Measurements from ENCODE around the gene RAB6B.

DNA sequence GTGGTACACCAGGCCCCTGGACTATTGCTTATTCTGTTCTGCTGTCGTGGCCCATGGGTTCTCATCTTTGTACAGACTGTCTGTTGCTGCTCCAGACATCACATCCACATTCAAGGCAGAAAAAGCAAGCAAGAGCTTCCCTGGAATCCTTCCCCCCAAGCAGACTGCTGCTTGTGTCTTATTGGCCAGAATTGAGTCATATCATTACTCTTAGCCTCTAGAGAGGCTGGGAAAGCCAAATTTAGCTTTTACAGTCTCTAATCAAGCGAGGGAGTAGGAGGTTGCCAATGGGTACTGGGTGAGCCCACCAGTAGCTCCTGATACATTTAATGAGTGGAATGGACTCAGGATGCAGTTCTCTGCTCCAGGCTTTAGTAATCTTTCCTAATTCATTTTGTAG lies 39.4 kb downstream of the RAB6B start:
- TF ChIP-seq PHF8 (IDR thresholded peaks at IDR 0.05; ENCODE audit: borderline replicate concordance, low read depth), result no peak
- TF ChIP-seq, protein P1, sequence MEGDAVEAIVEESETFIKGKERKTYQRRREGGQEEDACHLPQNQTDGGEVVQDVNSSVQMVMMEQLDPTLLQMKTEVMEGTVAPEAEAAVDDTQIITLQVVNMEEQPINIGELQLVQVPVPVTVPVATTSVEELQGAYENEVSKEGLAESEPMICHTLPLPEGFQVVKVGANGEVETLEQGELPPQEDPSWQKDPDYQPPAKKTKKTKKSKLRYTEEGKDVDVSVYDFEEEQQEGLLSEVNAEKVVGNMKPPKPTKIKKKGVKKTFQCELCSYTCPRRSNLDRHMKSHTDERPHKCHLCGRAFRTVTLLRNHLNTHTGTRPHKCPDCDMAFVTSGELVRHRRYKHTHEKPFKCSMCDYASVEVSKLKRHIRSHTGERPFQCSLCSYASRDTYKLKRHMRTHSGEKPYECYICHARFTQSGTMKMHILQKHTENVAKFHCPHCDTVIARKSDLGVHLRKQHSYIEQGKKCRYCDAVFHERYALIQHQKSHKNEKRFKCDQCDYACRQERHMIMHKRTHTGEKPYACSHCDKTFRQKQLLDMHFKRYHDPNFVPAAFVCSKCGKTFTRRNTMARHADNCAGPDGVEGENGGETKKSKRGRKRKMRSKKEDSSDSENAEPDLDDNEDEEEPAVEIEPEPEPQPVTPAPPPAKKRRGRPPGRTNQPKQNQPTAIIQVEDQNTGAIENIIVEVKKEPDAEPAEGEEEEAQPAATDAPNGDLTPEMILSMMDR (IDR thresholded peaks at IDR 0.05), result no peak
- no peak for TF ChIP-seq RAD21 (conservative IDR thresholded peaks at IDR 0.05 in 1 of 2, IDR thresholded peaks at IDR 0.05 in 1 of 2)
- no peak for TF ChIP-seq RFX5 (IDR thresholded peaks at IDR 0.05)
- TF ChIP-seq POLR2AphosphoS2 (conservative IDR thresholded peaks at IDR 0.05; ENCODE audit: low read length), result no peak
- TF ChIP-seq, protein P2, sequence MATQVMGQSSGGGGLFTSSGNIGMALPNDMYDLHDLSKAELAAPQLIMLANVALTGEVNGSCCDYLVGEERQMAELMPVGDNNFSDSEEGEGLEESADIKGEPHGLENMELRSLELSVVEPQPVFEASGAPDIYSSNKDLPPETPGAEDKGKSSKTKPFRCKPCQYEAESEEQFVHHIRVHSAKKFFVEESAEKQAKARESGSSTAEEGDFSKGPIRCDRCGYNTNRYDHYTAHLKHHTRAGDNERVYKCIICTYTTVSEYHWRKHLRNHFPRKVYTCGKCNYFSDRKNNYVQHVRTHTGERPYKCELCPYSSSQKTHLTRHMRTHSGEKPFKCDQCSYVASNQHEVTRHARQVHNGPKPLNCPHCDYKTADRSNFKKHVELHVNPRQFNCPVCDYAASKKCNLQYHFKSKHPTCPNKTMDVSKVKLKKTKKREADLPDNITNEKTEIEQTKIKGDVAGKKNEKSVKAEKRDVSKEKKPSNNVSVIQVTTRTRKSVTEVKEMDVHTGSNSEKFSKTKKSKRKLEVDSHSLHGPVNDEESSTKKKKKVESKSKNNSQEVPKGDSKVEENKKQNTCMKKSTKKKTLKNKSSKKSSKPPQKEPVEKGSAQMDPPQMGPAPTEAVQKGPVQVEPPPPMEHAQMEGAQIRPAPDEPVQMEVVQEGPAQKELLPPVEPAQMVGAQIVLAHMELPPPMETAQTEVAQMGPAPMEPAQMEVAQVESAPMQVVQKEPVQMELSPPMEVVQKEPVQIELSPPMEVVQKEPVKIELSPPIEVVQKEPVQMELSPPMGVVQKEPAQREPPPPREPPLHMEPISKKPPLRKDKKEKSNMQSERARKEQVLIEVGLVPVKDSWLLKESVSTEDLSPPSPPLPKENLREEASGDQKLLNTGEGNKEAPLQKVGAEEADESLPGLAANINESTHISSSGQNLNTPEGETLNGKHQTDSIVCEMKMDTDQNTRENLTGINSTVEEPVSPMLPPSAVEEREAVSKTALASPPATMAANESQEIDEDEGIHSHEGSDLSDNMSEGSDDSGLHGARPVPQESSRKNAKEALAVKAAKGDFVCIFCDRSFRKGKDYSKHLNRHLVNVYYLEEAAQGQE (IDR thresholded peaks at IDR 0.05), result no peak
- no peak for TF ChIP-seq FOSL2 (IDR thresholded peaks at IDR 0.05)
- no peak for TF ChIP-seq FOSL2 (CRISPR knock-in tag; IDR thresholded peaks at IDR 0.05)
- TF ChIP-seq, protein P3, sequence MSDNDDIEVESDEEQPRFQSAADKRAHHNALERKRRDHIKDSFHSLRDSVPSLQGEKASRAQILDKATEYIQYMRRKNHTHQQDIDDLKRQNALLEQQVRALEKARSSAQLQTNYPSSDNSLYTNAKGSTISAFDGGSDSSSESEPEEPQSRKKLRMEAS (IDR thresholded peaks at IDR 0.05), result no peak
- TF ChIP-seq RCOR1 (IDR thresholded peaks at IDR 0.05; ENCODE audit: low read depth, low read length), result no peak
- no peak for TF ChIP-seq POLR2A (IDR thresholded peaks at IDR 0.05; ENCODE audit: low read length)
